Mucosa of descending colon (tissue), 3 donors: Measurements from ENCODE around the gene PHC2. TPM values are rescaled to one million over a fixed set of nuclear protein-coding genes. Genes with fewer than 3 reads are reported as not detected.

Source experiments
- ATAC-seq: fragments of 200-7000 bp; cut with Tn5 transposase; one replicate; pipeline ENCODE4 v1.9.1; 2020; ENCODE audit warnings: mild to moderate bottlenecking, moderate library complexity
- DNase-seq, 3 donors: peaks; one replicate each; pipeline ENCODE4 v3.0.0-alpha.2; 2020
- H3K36me3 ChIP-seq: fragments of 200-600 bp; one replicate; pipeline ENCODE4 v1.8.0; 2021; ENCODE audit warnings: low read depth, mild to moderate bottlenecking
- H3K4me1 ChIP-seq: fragments of 200-600 bp; one replicate; pipeline ENCODE4 v1.8.0; 2021; ENCODE audit warnings: low read depth, mild to moderate bottlenecking
- H3K4me3 ChIP-seq: fragments of 200-600 bp; one replicate; pipeline ENCODE4 v1.8.0; 2021; ENCODE audit warnings: mild to moderate bottlenecking
- H3K9me3 ChIP-seq: fragments of 200-600 bp; one replicate; pipeline ENCODE4 v1.8.0; 2021; ENCODE audit warnings: mild to moderate bottlenecking
- intact Hi-C, 2 donors: fragments of 100-400 bp; cut with DNase I in 1 of 2; cut with micrococcal nuclease in 1 of 2; formaldehyde crosslinking; loops; one replicate each; pipeline versions ENCODE4 v1.11.0 to v1.11.1; 2022; cut with DNase I, micrococcal nuclease
- total RNA-seq, 3 donors: library from RNA; stranded (reverse); fragmentation: NEBNext Ultra II Directional in 2 of 3; extraction: Animal tissue kit (Norgen Biotek cat#: 25700) in 2 of 3; gene quantifications; one replicate each; pipeline versions ENCODE4 v1.2.1 to v1.2.4, GENCODE V29; 2021 to 2023
- TF ChIP-seq, protein P1 (sequence below): fragments of 200-600 bp; IDR thresholded peaks from one replicate; pipeline ENCODE4 v1.8.0; 2022; ENCODE audit warnings: antibody characterized with exemption, mild to moderate bottlenecking
- donor health status: DM: no; HTN: no; CAD: no; lungs with moderate emphysema.
- donor health status: DM: no; HTN: no; CAD: no.
- donor health status: DM: no; HTN: yes; CAD: no.

PHC2 gene
- total RNA-seq, 3 donors from 2014 or later: 49.5 to 99.0 (median 60.5) TPM

- no peaks in the 10 kb centered on the region for H3K36me3 ChIP-seq
- no peak for ATAC-seq
- no peak for DNase-seq
- intact Hi-C loops: no loop called here
- H3K4me3 ChIP-seq: no peak overlapping the region
- H3K4me1 ChIP-seq: peaks cover 4% of the 10 kb centered on the region
- TF ChIP-seq, protein P1, sequence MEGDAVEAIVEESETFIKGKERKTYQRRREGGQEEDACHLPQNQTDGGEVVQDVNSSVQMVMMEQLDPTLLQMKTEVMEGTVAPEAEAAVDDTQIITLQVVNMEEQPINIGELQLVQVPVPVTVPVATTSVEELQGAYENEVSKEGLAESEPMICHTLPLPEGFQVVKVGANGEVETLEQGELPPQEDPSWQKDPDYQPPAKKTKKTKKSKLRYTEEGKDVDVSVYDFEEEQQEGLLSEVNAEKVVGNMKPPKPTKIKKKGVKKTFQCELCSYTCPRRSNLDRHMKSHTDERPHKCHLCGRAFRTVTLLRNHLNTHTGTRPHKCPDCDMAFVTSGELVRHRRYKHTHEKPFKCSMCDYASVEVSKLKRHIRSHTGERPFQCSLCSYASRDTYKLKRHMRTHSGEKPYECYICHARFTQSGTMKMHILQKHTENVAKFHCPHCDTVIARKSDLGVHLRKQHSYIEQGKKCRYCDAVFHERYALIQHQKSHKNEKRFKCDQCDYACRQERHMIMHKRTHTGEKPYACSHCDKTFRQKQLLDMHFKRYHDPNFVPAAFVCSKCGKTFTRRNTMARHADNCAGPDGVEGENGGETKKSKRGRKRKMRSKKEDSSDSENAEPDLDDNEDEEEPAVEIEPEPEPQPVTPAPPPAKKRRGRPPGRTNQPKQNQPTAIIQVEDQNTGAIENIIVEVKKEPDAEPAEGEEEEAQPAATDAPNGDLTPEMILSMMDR: no peak
- H3K9me3 ChIP-seq: no peaks in the 10 kb centered on the region
Measured at GRCh38 chr1:33382661-33383415, 48.1 kb downstream of the PHC2 start.

GRCh38 chr1:33381977-33382376, 48.9 kb downstream of the PHC2 start:
- no peaks in the 10 kb centered on the region for H3K9me3 ChIP-seq
- TF ChIP-seq, protein P1: no peak
- DNase-seq (no peak), ATAC-seq (no peak)
- H3K4me1 ChIP-seq: no peaks in the 10 kb centered on the region
- no peak overlapping the region for H3K4me3 ChIP-seq
- intact Hi-C loops: no loop called here
- no peaks in the 10 kb centered on the region for H3K36me3 ChIP-seq

- Histone ChIP-seq H3K4me1 (no peaks in the 10 kb centered on the region), H3K9me3 (no peaks in the 10 kb centered on the region), H3K36me3 (no peaks in the 10 kb centered on the region), H3K4me3 (no peak overlapping the region)
- ATAC-seq (no peak), DNase-seq (no peak)
- intact Hi-C loops: no loop called here
- TF ChIP-seq, protein P1: no peak
Measured at GRCh38 chr1:33380811-33381210, 50.1 kb downstream of the PHC2 start.

- ATAC-seq: no peak
- Histone ChIP-seq H3K4me3 (no peak overlapping the region), H3K36me3 (no peaks in the 10 kb centered on the region), H3K4me1 (no peaks in the 10 kb centered on the region), H3K9me3 (no peaks in the 10 kb centered on the region)
- TF ChIP-seq, protein P1: no peak
- intact Hi-C loops: loop anchor here in 1 of 2 donors (10.0 kb wide), 1 partner anchor 85 kb away; no protein-coding TSS in a partner anchor
- DNase-seq: no peak
Measured at GRCh38 chr1:33379631-33380354, 51.1 kb downstream of the PHC2 start.

GRCh38 chr1:33378976-33379375, 51.9 kb downstream of the PHC2 start:
- DNase-seq (no peak), ATAC-seq (no peak)
- intact Hi-C loops: loop anchor here in 1 of 2 donors (10.0 kb wide), 1 partner anchor 86 kb away; no protein-coding TSS in a partner anchor
- no peaks in the 10 kb centered on the region for H3K4me1 ChIP-seq
- H3K9me3 ChIP-seq: no peaks in the 10 kb centered on the region
- no peak overlapping the region for H3K4me3 ChIP-seq
- no peaks in the 10 kb centered on the region for H3K36me3 ChIP-seq
- TF ChIP-seq, protein P1: no peak
